Measurements from ENCODE around the gene MAPK1. TPM values are rescaled to one million over a fixed set of nuclear protein-coding genes. Genes with fewer than 3 reads are reported as not detected.
"Not testable (repeated sequence)": the region's sequence is repeated elsewhere in the genome, so short reads cannot be mapped to it uniquely, and the experiment has no call there.

The MAPK1 gene
- polyA plus RNA-seq, 4 donors: 118 to 128 (median 125) TPM

GRCh38 chr22:21882754-21883333 lies 15.4 kb upstream of the MAPK1 start:
- DNase-seq (ENCODE audit: low read depth in 4 of 4, low spot score in 2 of 4): not testable (repeated sequence)

- DNase-seq (ENCODE audit: low read depth in 4 of 4, low spot score in 2 of 4): no peak
Measured at GRCh38 chr22:21881841-21882753, 14.7 kb upstream of the MAPK1 start.

- no peak for DNase-seq (ENCODE audit: low read depth in 4 of 4, low spot score in 2 of 4)
Measured at GRCh38 chr22:21876486-21877176, 9.2 kb upstream of the MAPK1 start.

- DNase-seq (ENCODE audit: low read depth in 4 of 4, low spot score in 2 of 4): not testable (repeated sequence)
Measured at GRCh38 chr22:21874953-21875352, 7.5 kb upstream of the MAPK1 start.

GRCh38 chr22:21873619-21874018 lies 6.2 kb upstream of the MAPK1 start:
- DNase-seq (ENCODE audit: low read depth in 4 of 4, low spot score in 2 of 4): no peak

GRCh38 chr22:21872741-21873140 lies 5.3 kb upstream of the MAPK1 start:
- DNase-seq (ENCODE audit: low read depth in 4 of 4, low spot score in 2 of 4): not testable (repeated sequence)

- no peak for DNase-seq (ENCODE audit: low read depth in 4 of 4, low spot score in 2 of 4)
Measured at GRCh38 chr22:21868651-21869050, 1.2 kb upstream of the MAPK1 start.

- peak; percentile 11 to 34 (median 26) for DNase-seq (ENCODE audit: low read depth in 4 of 4, low spot score in 2 of 4)
Measured at GRCh38 chr22:21866833-21867527, 465 bp downstream of the MAPK1 start.

GRCh38 chr22:21865041-21865440 lies 2.4 kb downstream of the MAPK1 start:
- DNase-seq (ENCODE audit: low read depth in 4 of 4, low spot score in 2 of 4): no peak

- no peak for DNase-seq (ENCODE audit: low read depth in 4 of 4, low spot score in 2 of 4)
Measured at GRCh38 chr22:21862386-21863245, 4.8 kb downstream of the MAPK1 start.

- DNase-seq (ENCODE audit: low read depth in 4 of 4, low spot score in 2 of 4): no peak
Measured at GRCh38 chr22:21861851-21862250, 5.6 kb downstream of the MAPK1 start.

- no peak for DNase-seq (ENCODE audit: low read depth in 4 of 4, low spot score in 2 of 4)
Measured at GRCh38 chr22:21861264-21861848, 6.1 kb downstream of the MAPK1 start.

- no peak for DNase-seq (ENCODE audit: low read depth in 4 of 4, low spot score in 2 of 4)
Measured at GRCh38 chr22:21860491-21861039, 6.9 kb downstream of the MAPK1 start.

- no peak for DNase-seq (ENCODE audit: low read depth in 4 of 4, low spot score in 2 of 4)
Measured at GRCh38 chr22:21858025-21858764, 9.2 kb downstream of the MAPK1 start.

- no peak for DNase-seq (ENCODE audit: low read depth in 4 of 4, low spot score in 2 of 4)
Measured at GRCh38 chr22:21857481-21857914, 9.9 kb downstream of the MAPK1 start.

GRCh38 chr22:21856868-21857267 lies 10.6 kb downstream of the MAPK1 start:
- no peak for DNase-seq (ENCODE audit: low read depth in 4 of 4, low spot score in 2 of 4)

- no peak for DNase-seq (ENCODE audit: low read depth in 4 of 4, low spot score in 2 of 4)
Measured at GRCh38 chr22:21856197-21856596, 11.2 kb downstream of the MAPK1 start.

GRCh38 chr22:21855676-21856075 lies 11.8 kb downstream of the MAPK1 start:
- DNase-seq (ENCODE audit: low read depth in 4 of 4, low spot score in 2 of 4): no peak

All from left renal cortex interstitium (tissue), 4 donors.